Neural cell (in vitro differentiated cells): Measurements from ENCODE around the gene CA12. TPM values are rescaled to one million over a fixed set of nuclear protein-coding genes. Genes with fewer than 3 reads are reported as not detected.

ENCODE experiments used
- H2AFZ ChIP-seq: fragments of 200-600, 300-800 bp; sonication (generic), shearing (Covaris generic); 2 replicates; pipeline ENCODE4 v1.6.0; 2014; ENCODE audit warnings: low read depth, mild to moderate bottlenecking, antibody characterized with exemption, low read length, moderate library complexity
- H3F3A ChIP-seq: fragments of 200-600 bp; shearing (Covaris generic); 2 replicates; pipeline ENCODE4 v1.6.1; 2016; ENCODE audit warnings: mild to moderate bottlenecking, moderate library complexity, mixed read lengths, antibody characterized with exemption, low read length; ENCODE audit not compliant: insufficient read depth, poor library complexity, severe bottlenecking
- H3K27ac ChIP-seq: fragments of 200-600, 300-800 bp; sonication (generic), shearing (Covaris generic); 2 replicates; pipeline ENCODE4 v1.5.1; 2014; ENCODE audit warnings: mild to moderate bottlenecking, low read length, moderate library complexity
- H3K27me3 ChIP-seq: fragments of 300-800, 200-600 bp; sonication (generic), shearing (Covaris generic); 2 replicates; pipeline ENCODE4 v1.6.0; 2014; ENCODE audit warnings: mild to moderate bottlenecking, low read depth, low read length, moderate library complexity; ENCODE audit not compliant: insufficient read depth
- H3K36me3 ChIP-seq: fragments of 300-800, 200-600 bp; sonication (generic), shearing (Covaris generic); 2 replicates; pipeline ENCODE4 v1.5.1; 2014; ENCODE audit warnings: mild to moderate bottlenecking, antibody characterized with exemption, low read length, moderate library complexity; ENCODE audit not compliant: insufficient read depth
- H3K4me2 ChIP-seq: fragments of 300-800, 200-600 bp; sonication (generic), shearing (Covaris generic); 2 replicates; pipeline ENCODE4 v1.6.0; 2014; ENCODE audit warnings: mild to moderate bottlenecking, low read length
- H3K4me3 ChIP-seq: fragments of 300-800, 200-600 bp; sonication (generic), shearing (Covaris generic); 2 replicates; pipeline ENCODE4 v1.5.1; 2014; ENCODE audit warnings: mild to moderate bottlenecking, low read length, moderate library complexity
- H3K79me2 ChIP-seq: fragments of 200-600 bp; shearing (Covaris generic); replicated peaks from 2 replicates; pipeline ENCODE4 v1.6.0; 2014; ENCODE audit warnings: mild to moderate bottlenecking, low read length, moderate library complexity; ENCODE audit not compliant: insufficient read depth
- H3K9ac ChIP-seq: fragments of 300-800, 200-600 bp; sonication (generic), shearing (Covaris generic); 2 replicates; pipeline ENCODE4 v1.6.1; 2016; ENCODE audit warnings: mild to moderate bottlenecking, low read length, mixed read lengths
- H3K9me2 ChIP-seq: fragments of 200-600 bp; shearing (Covaris generic); 2 replicates; pipeline ENCODE4 v1.6.1; 2016; ENCODE audit warnings: mild to moderate bottlenecking, low read length, mixed read lengths; ENCODE audit not compliant: insufficient read depth
- H3K9me3 ChIP-seq: fragments of 200-600, 300-800 bp; sonication (generic), shearing (Covaris generic); 2 replicates; pipeline ENCODE4 v1.6.1; 2016; ENCODE audit warnings: mild to moderate bottlenecking, mixed run types, low read length, moderate library complexity, mixed read lengths
- H4K20me1 ChIP-seq: fragments of 200-600 bp; shearing (Covaris generic); 2 replicates; pipeline ENCODE4 v1.6.1; 2016; ENCODE audit warnings: mild to moderate bottlenecking, mixed run types; ENCODE audit not compliant: insufficient read depth
- CTCF ChIP-seq: fragments of 450-650 bp; IDR thresholded peaks from 2 replicates; pipeline ENCODE4 v1.5.1; 2014; ENCODE audit warnings: antibody characterized with exemption, mild to moderate bottlenecking, moderate library complexity; ENCODE audit not compliant: poor library complexity, severe bottlenecking
- EP300 ChIP-seq: fragments of 450-650 bp; conservative IDR thresholded peaks from 2 replicates; pipeline ENCODE4 v1.6.1; 2014; ENCODE audit warnings: antibody characterized with exemption, mild to moderate bottlenecking, moderate library complexity; ENCODE audit not compliant: poor library complexity, severe bottlenecking
- EZH2 ChIP-seq: fragments of 200-600, 300-800 bp; shearing (Covaris generic), sonication (generic); IDR thresholded peaks from 2 replicates; pipeline ENCODE4 v1.6.1; 2014; ENCODE audit warnings: antibody characterized with exemption, low read length, borderline replicate concordance, mild to moderate bottlenecking; ENCODE audit not compliant: insufficient read depth, poor library complexity, severe bottlenecking
- MXI1 ChIP-seq: fragments of 450-650 bp; conservative IDR thresholded peaks from 2 replicates; pipeline ENCODE4 v1.6.1; 2014; ENCODE audit warnings: antibody characterized with exemption, mild to moderate bottlenecking; ENCODE audit not compliant: poor library complexity, severe bottlenecking
- POLR2AphosphoS5 ChIP-seq: IDR thresholded peaks from 2 replicates; pipeline ENCODE4 v1.6.1; 2012
- RAD21 ChIP-seq: fragments of 450-650 bp; conservative IDR thresholded peaks from 2 replicates; pipeline ENCODE4 v1.6.1; 2014; ENCODE audit warnings: antibody characterized with exemption, mild to moderate bottlenecking, moderate library complexity
- REST ChIP-seq: IDR thresholded peaks from 2 replicates; pipeline ENCODE4 v1.6.1; 2012; ENCODE audit warnings: borderline replicate concordance
- SMC3 ChIP-seq: fragments of 450-650 bp; conservative IDR thresholded peaks from 2 replicates; pipeline ENCODE4 v1.6.1; 2014; ENCODE audit warnings: antibody characterized with exemption, mild to moderate bottlenecking, moderate library complexity; ENCODE audit not compliant: poor library complexity
- TAF1 ChIP-seq: IDR thresholded peaks from 2 replicates; pipeline ENCODE4 v1.6.1; 2012; ENCODE audit warnings: low read depth
- polyA minus RNA-seq: library from RNA; depleted of rRNA, polyadenylated mRNA; stranded (reverse); fragments of >200 nt; gene quantifications from 2 replicates; pipeline ENCODE4 v1.2.3, GENCODE V29; 2014
- polyA plus RNA-seq: library from polyadenylated mRNA; depleted of rRNA; stranded (reverse); fragments of >200 nt; gene quantifications from 2 replicates; pipeline ENCODE4 v1.2.3, GENCODE V29; 2014

Gene CA12
- polyA plus RNA-seq: 0.11 and 0.62 TPM in 2 replicates
- polyA minus RNA-seq: 0.24 and 0.46 TPM in 2 replicates

GRCh38 chr15:63381301-63382204 is at the start of gene CA12:
Gene CA12, minus strand, starts transcription at chr15:63381846. Its CDS starts 126 bp downstream, at chr15:63381720.
- peak within 1 kb of the TSS; percentile 36 for H3K9ac ChIP-seq
- TF ChIP-seq EZH2 (no peak), SMC3 (no peak), TAF1 (no peak), CTCF (no peak), MXI1 (peak; percentile 41), REST (no peak), EP300 (no peak), RAD21 (peak; percentile 19)
- no peak within 1 kb of the TSS for H2AFZ ChIP-seq
- no peaks in the 10 kb centered on the region for H3K9me3 ChIP-seq
- H3K27me3 ChIP-seq: peaks cover 15% of the 10 kb centered on the region
- no peaks in the 10 kb centered on the region for H3K79me2 ChIP-seq
- H3K36me3 ChIP-seq: no peaks in the 10 kb centered on the region
- H3F3A ChIP-seq: no peaks in the 10 kb centered on the region
- no peak within 1 kb of the TSS for H3K27ac ChIP-seq
- H3K9me2 ChIP-seq: no peaks in the 10 kb centered on the region
- H3K4me2 ChIP-seq: peak within 1 kb of the TSS; percentile 45
- peak within 1 kb of the TSS; percentile 68 for H3K4me3 ChIP-seq
- no peaks in the 10 kb centered on the region for H4K20me1 ChIP-seq

- TF ChIP-seq CTCF (no peak), RAD21 (no peak), POLR2AphosphoS5 (no peak), EP300 (no peak), REST (no peak), MXI1 (no peak), TAF1 (no peak), SMC3 (no peak), EZH2 (no peak)
- H3K9ac ChIP-seq: no peak overlapping the region
- no peaks in the 10 kb centered on the region for H3K27me3 ChIP-seq
- no peak overlapping the region for H3K4me2 ChIP-seq
- no peaks in the 10 kb centered on the region for H3K79me2 ChIP-seq
- no peak overlapping the region for H3K4me3 ChIP-seq
- no peaks in the 10 kb centered on the region for H4K20me1 ChIP-seq
- no peak overlapping the region for H2AFZ ChIP-seq
- no peaks in the 10 kb centered on the region for H3K9me2 ChIP-seq
- no peak overlapping the region for H3K27ac ChIP-seq
- H3F3A ChIP-seq: no peaks in the 10 kb centered on the region
- H3K9me3 ChIP-seq: no peaks in the 10 kb centered on the region
- no peaks in the 10 kb centered on the region for H3K36me3 ChIP-seq
Measured at GRCh38 chr15:63430766-63431451, 49.3 kb upstream of the CA12 start.
